GM21825 (cell line): Measurements from ENCODE around the gene INPP5K.
A peak's percentile ranks its signal among the peaks of the same experiment; 100 is the strongest.
"Not testable (repeated sequence)": the region's sequence is repeated elsewhere in the genome, so short reads cannot be mapped to it uniquely, and the experiment has no call there.

Source experiments
- ATAC-seq: cut with Tn5 transposase; IDR thresholded peaks from one replicate; pipeline ENCODE4 v1.9.1; 2021; ENCODE audit warnings: mild to moderate bottlenecking, moderate library complexity; ENCODE audit not compliant: unreplicated experiment

Gene INPP5K

DNA sequence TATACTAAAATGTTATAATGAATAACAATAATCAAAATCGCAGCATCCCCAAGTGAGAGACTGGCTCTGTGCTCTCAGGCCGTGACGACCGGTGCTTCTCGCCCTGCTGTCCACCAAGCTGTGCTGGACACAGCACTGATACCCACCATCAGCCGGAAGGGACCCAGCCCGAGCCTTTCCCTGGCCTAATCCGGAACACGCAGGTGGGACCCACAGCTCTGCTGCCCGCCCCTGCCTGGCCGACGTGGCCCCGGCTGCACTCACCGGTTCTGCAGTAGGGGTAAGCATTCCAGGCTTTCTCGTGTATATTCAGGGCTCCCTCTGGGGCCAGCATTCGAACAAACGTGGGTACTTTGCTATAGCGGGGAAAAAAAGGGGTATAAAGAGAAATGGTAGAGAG, 31.6 kb upstream of the INPP5K start:
- ATAC-seq, result no peak

GRCh38 chr17:1546292-1546922, 30.0 kb upstream of the INPP5K start:
- no peak for ATAC-seq

GRCh38 chr17:1545618-1546017, 29.2 kb upstream of the INPP5K start:
- ATAC-seq, result no peak

DNA sequence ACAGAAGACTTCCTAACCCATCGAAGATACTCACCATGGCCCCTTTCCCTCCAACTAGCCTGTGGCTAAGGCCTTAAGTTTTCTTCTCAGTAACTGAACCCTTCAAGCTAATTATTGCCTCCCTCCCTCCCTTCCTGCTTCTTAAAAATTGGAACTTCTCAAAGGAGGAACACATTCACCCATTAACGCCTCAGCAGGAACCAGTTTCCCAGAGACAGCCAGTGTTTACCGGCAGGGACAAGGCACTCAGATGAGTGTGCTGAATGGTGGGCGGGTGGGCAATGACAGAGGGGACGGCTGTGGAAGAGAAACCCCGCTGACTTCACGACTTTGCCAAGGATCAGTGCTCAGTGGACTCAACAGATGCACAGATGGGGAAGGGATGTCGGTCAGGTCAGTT, 25.9 kb upstream of the INPP5K start:
- no peak for ATAC-seq

- no peak for ATAC-seq
Measured at GRCh38 chr17:1541367-1541904, 25.0 kb upstream of the INPP5K start.

DNA sequence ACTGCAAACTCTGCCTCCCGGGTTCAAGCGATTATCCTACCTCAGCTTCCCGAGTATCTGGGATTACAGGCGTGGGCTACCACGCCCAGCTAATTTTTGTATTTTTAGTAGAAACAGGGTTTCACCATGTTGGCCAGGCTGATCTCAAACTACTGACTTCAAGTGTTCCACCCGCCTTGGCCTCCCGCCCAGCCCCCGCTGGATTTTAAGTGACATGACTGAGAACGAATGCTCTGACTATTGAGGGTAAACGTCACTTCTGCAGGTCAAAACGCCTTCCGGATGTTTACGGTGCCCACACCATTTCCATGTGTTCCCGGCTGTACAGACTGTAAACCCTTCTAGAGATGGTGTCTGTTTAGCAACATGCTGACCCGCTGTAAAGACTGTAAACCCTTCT, 23.4 kb upstream of the INPP5K start:
- ATAC-seq, result no peak

GRCh38 chr17:1535737-1536136, 19.3 kb upstream of the INPP5K start:
- no peak for ATAC-seq

GRCh38 chr17:1533661-1534325, 17.4 kb upstream of the INPP5K start:
- no peak for ATAC-seq

- ATAC-seq, result no peak
Measured at GRCh38 chr17:1532836-1533602, 16.6 kb upstream of the INPP5K start.

DNA sequence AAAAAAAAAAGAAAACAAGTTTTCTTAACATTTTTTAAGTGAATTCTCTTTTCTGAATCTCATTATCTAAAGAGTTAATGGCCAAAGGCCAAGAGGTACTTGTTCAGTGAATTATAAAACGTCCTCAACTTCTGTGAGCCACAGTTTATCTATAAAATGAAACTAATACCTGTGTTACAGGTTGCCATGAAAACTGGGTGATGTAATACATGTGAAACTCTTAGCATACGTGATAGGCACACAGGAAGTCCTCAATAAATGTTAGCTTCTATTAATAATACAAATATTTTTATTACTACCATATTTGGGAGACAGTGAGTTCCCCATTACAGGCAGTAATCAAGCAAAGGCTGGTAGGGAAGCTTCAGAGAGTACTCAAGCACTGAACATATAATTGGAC, 13.5 kb upstream of the INPP5K start:
- ATAC-seq, result no peak

DNA sequence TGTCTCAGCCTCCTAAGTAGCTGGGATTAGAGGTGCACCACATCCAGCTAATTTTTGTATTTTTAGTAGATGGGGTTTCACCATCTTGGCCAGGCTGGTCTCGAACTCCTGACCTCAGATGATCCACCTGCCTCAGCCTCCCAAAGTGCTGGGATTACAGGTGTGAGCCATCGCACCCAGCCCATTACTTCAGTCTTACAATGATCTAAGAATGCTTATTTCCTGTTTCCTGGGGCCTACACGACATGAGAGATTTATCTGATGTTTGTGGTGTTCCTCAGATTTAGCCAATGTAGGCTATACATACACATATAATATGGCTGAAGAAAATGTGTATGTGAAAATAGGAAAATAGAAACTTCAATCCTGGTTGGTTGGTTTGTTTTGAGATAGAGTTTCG, 10.5 kb upstream of the INPP5K start:
- not testable (repeated sequence) for ATAC-seq

GRCh38 chr17:1522626-1523025, 6.2 kb upstream of the INPP5K start:
- ATAC-seq, result no peak

DNA sequence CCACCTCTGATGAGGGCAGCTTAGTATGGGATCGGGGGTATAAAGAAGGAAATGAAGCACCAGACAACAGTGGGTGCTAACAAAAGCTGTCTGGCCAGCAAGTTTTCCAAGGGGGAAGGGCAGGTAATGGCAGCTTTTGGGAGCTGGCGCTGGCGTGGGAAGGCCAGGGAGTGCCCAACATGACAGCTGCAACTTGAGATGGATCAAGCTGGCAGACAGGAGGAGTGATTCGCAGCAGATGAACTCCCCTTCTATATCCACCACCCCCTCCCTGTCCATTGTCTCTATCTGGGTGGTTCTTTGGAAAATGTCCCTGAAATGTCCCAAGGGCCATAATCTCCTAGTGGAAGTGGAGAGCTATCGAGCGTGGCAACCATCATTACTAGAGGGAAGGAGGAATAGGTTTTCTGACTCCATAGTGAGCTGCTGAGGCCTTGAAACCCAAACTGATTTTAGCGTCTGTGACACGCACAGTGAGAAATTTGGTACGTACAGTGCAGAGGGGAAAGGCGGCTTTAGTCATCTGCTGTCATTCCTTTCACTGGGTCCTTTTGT, 4.8 kb upstream of the INPP5K start:
- no peak for ATAC-seq

- ATAC-seq, result no peak
Measured at GRCh38 chr17:1519678-1520077, 3.3 kb upstream of the INPP5K start.

- no peak for ATAC-seq
Measured at GRCh38 chr17:1518410-1518809, 2.0 kb upstream of the INPP5K start.

GRCh38 chr17:1515640-1516387, 598 bp downstream of the INPP5K start:
- ATAC-seq, result peak; percentile 9

GRCh38 chr17:1512351-1512750, 4.1 kb downstream of the INPP5K start:
- ATAC-seq, result no peak

- no peak for ATAC-seq
Measured at GRCh38 chr17:1511756-1512321, 4.6 kb downstream of the INPP5K start.

DNA sequence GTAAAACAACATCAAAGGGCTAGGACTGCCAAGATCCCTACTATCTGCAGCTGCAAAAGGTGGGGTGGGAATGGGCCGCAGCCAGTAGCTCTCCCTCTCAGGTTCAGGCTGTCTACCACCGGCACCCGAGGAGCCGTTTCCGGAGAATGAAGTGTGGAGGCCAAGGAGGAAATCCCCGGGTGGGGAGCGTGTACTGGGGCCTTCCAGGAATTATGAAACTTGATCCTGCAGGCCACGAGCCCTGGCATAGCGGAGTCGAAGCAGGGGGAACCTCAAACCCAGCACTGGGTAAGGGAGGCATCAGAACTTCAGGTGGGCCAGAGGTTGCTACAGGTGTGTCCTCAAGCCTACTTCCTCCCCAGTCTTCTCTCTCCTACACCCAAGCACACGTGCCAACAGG, 5.1 kb downstream of the INPP5K start:
- no peak for ATAC-seq

DNA sequence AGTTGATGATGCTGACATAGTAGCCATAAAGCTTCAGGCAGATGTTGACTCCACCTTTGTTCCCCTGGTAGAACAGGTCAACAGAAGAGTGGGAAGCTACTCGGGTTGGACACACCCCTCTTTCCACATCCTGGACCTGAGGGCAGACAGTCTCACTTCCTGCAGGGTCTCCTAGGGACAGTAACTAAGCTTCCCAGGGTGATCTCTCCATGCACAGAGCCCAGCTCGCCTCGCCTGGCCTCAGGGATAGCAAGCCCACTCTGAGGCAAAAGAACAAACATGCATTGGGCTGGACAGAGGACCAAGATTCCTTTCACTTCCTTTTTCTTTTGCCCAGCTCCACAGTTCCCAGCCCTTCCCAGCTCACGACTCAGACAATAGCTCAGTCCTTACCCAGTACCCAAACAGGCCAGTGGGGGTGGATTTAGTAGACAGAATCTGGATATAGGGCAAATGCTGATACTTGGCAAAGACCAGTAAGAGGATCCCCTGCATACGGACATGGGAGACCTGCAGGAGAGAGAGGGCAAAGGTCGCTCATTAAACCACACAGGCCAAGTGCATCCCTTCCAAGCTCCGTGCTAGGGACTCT, 7.0 kb downstream of the INPP5K start:
- no peak for ATAC-seq
